Mammary epithelial cell (primary cell): Measurements from ENCODE around the gene SPA17.

Source experiments
- EZH2 ChIP-seq: IDR thresholded peaks from 2 replicates; pipeline ENCODE4 v1.6.1; 2012; ENCODE audit warnings: low read length, inconsistent platforms, borderline replicate concordance
- TF ChIP-seq, protein P1 (sequence below), 2 donors: IDR thresholded peaks in 1 of 2; conservative IDR thresholded peaks in 1 of 2; 2 replicates each; pipeline ENCODE4 v1.5.1; 2011 to 2012; ENCODE audit warnings: inconsistent platforms in 2 of 2, low read length in 2 of 2, mild to moderate bottlenecking in 2 of 2, control low read depth in 1 of 2, low read depth in 1 of 2; ENCODE audit not compliant: insufficient read depth in 1 of 2; ENCODE audit errors: extremely low read depth in 1 of 2

DNA sequence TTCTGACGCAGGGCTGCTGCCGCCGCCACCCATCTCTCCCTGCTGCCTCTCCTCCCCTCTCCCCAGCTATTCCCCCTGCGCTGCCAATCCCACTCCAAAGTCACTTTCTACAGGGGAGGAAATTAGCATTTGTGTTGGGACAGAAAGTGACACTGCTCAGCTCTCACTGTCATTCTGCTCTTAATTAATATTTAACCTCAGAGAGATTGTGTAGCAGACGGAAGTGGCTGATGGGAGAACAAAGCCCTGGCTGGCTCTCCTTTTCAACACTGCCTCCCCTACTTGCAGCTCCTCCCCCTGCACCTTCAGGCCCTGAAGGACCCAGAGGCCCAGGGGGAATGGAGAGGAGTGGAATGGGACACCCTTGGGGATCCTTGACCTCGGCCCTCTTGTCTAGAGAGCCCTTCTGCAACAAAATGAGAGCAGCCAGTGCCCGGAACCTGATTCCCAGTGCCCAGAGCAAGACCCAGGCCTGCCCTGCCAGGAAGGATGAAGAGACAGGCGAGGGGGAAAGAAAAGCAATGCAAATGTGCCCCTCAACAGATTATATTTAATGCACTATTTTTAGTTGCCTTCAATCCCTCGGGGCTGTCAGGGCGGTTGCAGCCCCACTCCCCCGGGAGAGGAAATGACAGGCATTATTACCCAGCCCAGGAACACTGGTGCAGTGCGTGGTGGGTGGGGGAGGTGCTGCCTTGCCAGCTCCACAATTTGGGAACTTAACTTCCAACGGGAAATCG lies 51.4 kb downstream of the SPA17 start:
- TF ChIP-seq, protein P1, sequence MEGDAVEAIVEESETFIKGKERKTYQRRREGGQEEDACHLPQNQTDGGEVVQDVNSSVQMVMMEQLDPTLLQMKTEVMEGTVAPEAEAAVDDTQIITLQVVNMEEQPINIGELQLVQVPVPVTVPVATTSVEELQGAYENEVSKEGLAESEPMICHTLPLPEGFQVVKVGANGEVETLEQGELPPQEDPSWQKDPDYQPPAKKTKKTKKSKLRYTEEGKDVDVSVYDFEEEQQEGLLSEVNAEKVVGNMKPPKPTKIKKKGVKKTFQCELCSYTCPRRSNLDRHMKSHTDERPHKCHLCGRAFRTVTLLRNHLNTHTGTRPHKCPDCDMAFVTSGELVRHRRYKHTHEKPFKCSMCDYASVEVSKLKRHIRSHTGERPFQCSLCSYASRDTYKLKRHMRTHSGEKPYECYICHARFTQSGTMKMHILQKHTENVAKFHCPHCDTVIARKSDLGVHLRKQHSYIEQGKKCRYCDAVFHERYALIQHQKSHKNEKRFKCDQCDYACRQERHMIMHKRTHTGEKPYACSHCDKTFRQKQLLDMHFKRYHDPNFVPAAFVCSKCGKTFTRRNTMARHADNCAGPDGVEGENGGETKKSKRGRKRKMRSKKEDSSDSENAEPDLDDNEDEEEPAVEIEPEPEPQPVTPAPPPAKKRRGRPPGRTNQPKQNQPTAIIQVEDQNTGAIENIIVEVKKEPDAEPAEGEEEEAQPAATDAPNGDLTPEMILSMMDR (conservative IDR thresholded peaks at IDR 0.05 in 1 of 2, IDR thresholded peaks at IDR 0.05 in 1 of 2; ENCODE audit: extremely low read depth in 1 of 2, insufficient read depth in 1 of 2, low read depth in 1 of 2, low read length in 2 of 2) = no peak
- TF ChIP-seq EZH2 = no peak
